Stimulated activated CD8-positive, alpha-beta memory T cell treated with anti-CD3 and anti-CD28 coated beads, Interleukin-15, amount 100 ng/mL, for 1 hour (primary cell): ENCODE results near the gene FAM3C.

Experiments used
- DNase-seq: peaks from one replicate; pipeline ENCODE4 v3.0.0-alpha.2; 2020; ENCODE audit warnings: low read depth

FAM3C gene

GRCh38 chr7:121379930-121380329 lies 16.2 kb downstream of the FAM3C start:
- DNase-seq: no peak

GRCh38 chr7:121376979-121377378 lies 19.1 kb downstream of the FAM3C start:
- no peak for DNase-seq

- no peak for DNase-seq
Observed at GRCh38 chr7:121373177-121373576, 22.9 kb downstream of the FAM3C start.

GRCh38 chr7:121372376-121373010 lies 23.6 kb downstream of the FAM3C start:
- no peak for DNase-seq

- no peak for DNase-seq
Observed at GRCh38 chr7:121371883-121372282, 24.2 kb downstream of the FAM3C start.

- DNase-seq: no peak
Observed at GRCh38 chr7:121371367-121371766, 24.7 kb downstream of the FAM3C start.

GRCh38 chr7:121369462-121369861 lies 26.6 kb downstream of the FAM3C start:
- DNase-seq: no peak

- no peak for DNase-seq
Observed at GRCh38 chr7:121366852-121367431, 29.2 kb downstream of the FAM3C start.

- DNase-seq: no peak
Observed at GRCh38 chr7:121360564-121360963, 35.5 kb downstream of the FAM3C start.

GRCh38 chr7:121355574-121355973 lies 40.5 kb downstream of the FAM3C start:
- no peak for DNase-seq

- DNase-seq: no peak
Observed at GRCh38 chr7:121352323-121352722, 43.8 kb downstream of the FAM3C start.

- DNase-seq: no peak
Observed at GRCh38 chr7:121351682-121352081, 44.4 kb downstream of the FAM3C start.

GRCh38 chr7:121344497-121344896 lies 51.6 kb downstream of the FAM3C start:
- no peak for DNase-seq

- no peak for DNase-seq
Observed at GRCh38 chr7:121344093-121344492, 52.0 kb downstream of the FAM3C start.

GRCh38 chr7:121343302-121343701 lies 52.8 kb downstream of the FAM3C start:
- no peak for DNase-seq

- DNase-seq: no peak
Observed at GRCh38 chr7:121342631-121343030, 53.5 kb downstream of the FAM3C start.

- DNase-seq: no peak
Observed at GRCh38 chr7:121341933-121342332, 54.2 kb downstream of the FAM3C start.

GRCh38 chr7:121339082-121339481 lies 57.0 kb downstream of the FAM3C start:
- DNase-seq: no peak

- no peak for DNase-seq
Observed at GRCh38 chr7:121337398-121337797, 58.7 kb downstream of the FAM3C start.

GRCh38 chr7:121336579-121336978 lies 59.5 kb downstream of the FAM3C start:
- DNase-seq: no peak

GRCh38 chr7:121334875-121335648 lies 61.0 kb downstream of the FAM3C start:
- DNase-seq: no peak

- DNase-seq: no peak
Observed at GRCh38 chr7:121334376-121334775, 61.7 kb downstream of the FAM3C start.

GRCh38 chr7:121331574-121331973 lies 64.5 kb downstream of the FAM3C start:
- no peak for DNase-seq
